ENCODE results near the gene MAP6D1.

DNA sequence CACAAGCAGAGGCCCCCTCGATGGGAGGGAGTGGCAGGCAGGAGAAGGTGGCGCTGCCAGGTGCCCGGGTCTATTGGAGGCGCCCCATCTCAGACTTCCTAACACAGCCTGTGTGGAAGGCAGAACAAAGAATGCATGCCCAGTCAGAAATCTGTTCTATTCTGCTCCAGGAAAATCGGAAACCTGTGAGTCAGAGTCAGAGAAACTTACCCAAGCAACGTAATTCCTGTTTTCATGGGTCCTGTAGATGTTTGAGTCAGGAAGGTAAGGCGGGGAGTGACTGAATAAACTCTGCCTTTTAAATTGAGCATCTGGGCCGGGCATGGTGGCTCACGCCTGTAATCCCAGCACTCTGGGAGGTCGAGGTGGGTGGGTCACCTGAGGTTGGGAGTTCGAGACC is 13.7 kb downstream of the MAP6D1 start:
- TF ChIP-seq, protein P1, sequence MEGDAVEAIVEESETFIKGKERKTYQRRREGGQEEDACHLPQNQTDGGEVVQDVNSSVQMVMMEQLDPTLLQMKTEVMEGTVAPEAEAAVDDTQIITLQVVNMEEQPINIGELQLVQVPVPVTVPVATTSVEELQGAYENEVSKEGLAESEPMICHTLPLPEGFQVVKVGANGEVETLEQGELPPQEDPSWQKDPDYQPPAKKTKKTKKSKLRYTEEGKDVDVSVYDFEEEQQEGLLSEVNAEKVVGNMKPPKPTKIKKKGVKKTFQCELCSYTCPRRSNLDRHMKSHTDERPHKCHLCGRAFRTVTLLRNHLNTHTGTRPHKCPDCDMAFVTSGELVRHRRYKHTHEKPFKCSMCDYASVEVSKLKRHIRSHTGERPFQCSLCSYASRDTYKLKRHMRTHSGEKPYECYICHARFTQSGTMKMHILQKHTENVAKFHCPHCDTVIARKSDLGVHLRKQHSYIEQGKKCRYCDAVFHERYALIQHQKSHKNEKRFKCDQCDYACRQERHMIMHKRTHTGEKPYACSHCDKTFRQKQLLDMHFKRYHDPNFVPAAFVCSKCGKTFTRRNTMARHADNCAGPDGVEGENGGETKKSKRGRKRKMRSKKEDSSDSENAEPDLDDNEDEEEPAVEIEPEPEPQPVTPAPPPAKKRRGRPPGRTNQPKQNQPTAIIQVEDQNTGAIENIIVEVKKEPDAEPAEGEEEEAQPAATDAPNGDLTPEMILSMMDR (IDR thresholded peaks at IDR 0.05) = no peak
- TF ChIP-seq POLR2AphosphoS5 (IDR thresholded peaks at IDR 0.05) (no peak), EP300 (IDR thresholded peaks at IDR 0.05) (no peak), POLR2A (IDR thresholded peaks at IDR 0.05) (no peak)
